ENCODE data around the gene BICD1. TPM values are rescaled to one million over a fixed set of nuclear protein-coding genes. Genes with fewer than 3 reads are reported as not detected.

The BICD1 gene
- total RNA-seq, 1 donor from 2014 or later = 8.5 TPM

GRCh38 chr12:32148372-32148771 is 41.7 kb downstream of the BICD1 start:
- no peaks in the 10 kb centered on the region for H3K36me3 ChIP-seq
- intact Hi-C loops (cut with micrococcal nuclease) = no loop called here
- H3K4me1 ChIP-seq = no peaks in the 10 kb centered on the region
- H3K27ac ChIP-seq (replicated peaks) = no peak overlapping the region
- H3K9me3 ChIP-seq (replicated peaks) = peaks cover 5% of the 10 kb centered on the region
- H3K27me3 ChIP-seq (ENCODE audit: low read depth) = no peaks in the 10 kb centered on the region
- H3K4me3 ChIP-seq = no peak overlapping the region
- no peak for DNase-seq
- TF ChIP-seq, protein P1, sequence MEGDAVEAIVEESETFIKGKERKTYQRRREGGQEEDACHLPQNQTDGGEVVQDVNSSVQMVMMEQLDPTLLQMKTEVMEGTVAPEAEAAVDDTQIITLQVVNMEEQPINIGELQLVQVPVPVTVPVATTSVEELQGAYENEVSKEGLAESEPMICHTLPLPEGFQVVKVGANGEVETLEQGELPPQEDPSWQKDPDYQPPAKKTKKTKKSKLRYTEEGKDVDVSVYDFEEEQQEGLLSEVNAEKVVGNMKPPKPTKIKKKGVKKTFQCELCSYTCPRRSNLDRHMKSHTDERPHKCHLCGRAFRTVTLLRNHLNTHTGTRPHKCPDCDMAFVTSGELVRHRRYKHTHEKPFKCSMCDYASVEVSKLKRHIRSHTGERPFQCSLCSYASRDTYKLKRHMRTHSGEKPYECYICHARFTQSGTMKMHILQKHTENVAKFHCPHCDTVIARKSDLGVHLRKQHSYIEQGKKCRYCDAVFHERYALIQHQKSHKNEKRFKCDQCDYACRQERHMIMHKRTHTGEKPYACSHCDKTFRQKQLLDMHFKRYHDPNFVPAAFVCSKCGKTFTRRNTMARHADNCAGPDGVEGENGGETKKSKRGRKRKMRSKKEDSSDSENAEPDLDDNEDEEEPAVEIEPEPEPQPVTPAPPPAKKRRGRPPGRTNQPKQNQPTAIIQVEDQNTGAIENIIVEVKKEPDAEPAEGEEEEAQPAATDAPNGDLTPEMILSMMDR (IDR thresholded peaks at IDR 0.05; ENCODE audit: borderline replicate concordance) = no peak

DNA sequence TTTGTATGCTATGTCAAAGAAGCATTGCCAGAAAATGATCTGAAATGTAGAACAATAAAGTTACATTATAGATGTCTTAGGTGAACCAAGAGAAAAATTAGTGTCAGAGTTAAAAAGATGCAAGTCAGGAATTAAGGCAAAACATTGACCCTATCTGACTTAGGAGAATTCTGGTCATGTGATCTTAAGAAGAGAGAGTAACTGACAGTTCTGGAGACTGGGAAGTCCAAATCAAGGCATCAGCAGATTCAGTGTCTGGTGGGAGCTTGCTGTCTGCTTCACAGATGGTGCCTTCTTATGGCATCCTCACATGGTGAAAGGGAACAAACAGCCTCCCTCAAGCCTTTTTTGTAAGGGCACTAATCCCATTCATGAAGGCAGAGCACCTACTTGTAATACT is 42.8 kb downstream of the BICD1 start:
- TF ChIP-seq, protein P1 (IDR thresholded peaks at IDR 0.05; ENCODE audit: borderline replicate concordance) = no peak
- H3K27me3 ChIP-seq (ENCODE audit: low read depth) = no peaks in the 10 kb centered on the region
- peaks cover 5% of the 10 kb centered on the region for H3K9me3 ChIP-seq (replicated peaks)
- H3K4me1 ChIP-seq = no peaks in the 10 kb centered on the region
- no peaks in the 10 kb centered on the region for H3K36me3 ChIP-seq
- no peak overlapping the region for H3K4me3 ChIP-seq
- no peak overlapping the region for H3K27ac ChIP-seq (replicated peaks)
- no peak for DNase-seq
- intact Hi-C loops (cut with micrococcal nuclease) = no loop called here

GRCh38 chr12:32151086-32151485 is 44.4 kb downstream of the BICD1 start:
- H3K4me1 ChIP-seq = peaks cover 6% of the 10 kb centered on the region
- no peaks in the 10 kb centered on the region for H3K36me3 ChIP-seq
- H3K9me3 ChIP-seq (replicated peaks) = peaks cover 5% of the 10 kb centered on the region
- intact Hi-C loops (cut with micrococcal nuclease) = no loop called here
- no peak for DNase-seq
- H3K27ac ChIP-seq (replicated peaks) = no peak overlapping the region
- TF ChIP-seq, protein P1 (IDR thresholded peaks at IDR 0.05; ENCODE audit: borderline replicate concordance) = no peak
- no peak overlapping the region for H3K4me3 ChIP-seq
- H3K27me3 ChIP-seq (ENCODE audit: low read depth) = no peaks in the 10 kb centered on the region

GRCh38 chr12:32151552-32151951 is 44.9 kb downstream of the BICD1 start:
- no peaks in the 10 kb centered on the region for H3K36me3 ChIP-seq
- no peak overlapping the region for H3K27ac ChIP-seq (replicated peaks)
- peaks cover 5% of the 10 kb centered on the region for H3K9me3 ChIP-seq (replicated peaks)
- intact Hi-C loops (cut with micrococcal nuclease) = no loop called here
- peaks cover 6% of the 10 kb centered on the region for H3K4me1 ChIP-seq
- no peak overlapping the region for H3K4me3 ChIP-seq
- H3K27me3 ChIP-seq (ENCODE audit: low read depth) = no peaks in the 10 kb centered on the region
- no peak for DNase-seq
- TF ChIP-seq, protein P1 (IDR thresholded peaks at IDR 0.05; ENCODE audit: borderline replicate concordance) = no peak

GRCh38 chr12:32155041-32155440 is 48.4 kb downstream of the BICD1 start:
- no peak overlapping the region for H3K4me3 ChIP-seq
- H3K27me3 ChIP-seq (ENCODE audit: low read depth) = no peaks in the 10 kb centered on the region
- H3K4me1 ChIP-seq = peaks cover 6% of the 10 kb centered on the region
- intact Hi-C loops (cut with micrococcal nuclease) = no loop called here
- H3K36me3 ChIP-seq = no peaks in the 10 kb centered on the region
- TF ChIP-seq, protein P1 (IDR thresholded peaks at IDR 0.05; ENCODE audit: borderline replicate concordance) = no peak
- H3K9me3 ChIP-seq (replicated peaks) = no peaks in the 10 kb centered on the region
- no peak overlapping the region for H3K27ac ChIP-seq (replicated peaks)
- DNase-seq = no peak

All from left ventricle myocardium inferior (tissue), 1 donor.